ENCODE results near the gene AGO4.
"Not testable (repeated sequence)": the region's sequence is repeated elsewhere in the genome, so short reads cannot be mapped to it uniquely, and the experiment has no call there.

Gene AGO4

GRCh38 chr1:35887508-35887907 lies 79.7 kb downstream of the AGO4 start:
- peaks cover 18% of the 10 kb centered on the region for H4K20me1 ChIP-seq (ENCODE audit: insufficient read depth, low read length)
- H3K9me3 ChIP-seq (ENCODE audit: insufficient read depth, low read length) = no peaks in the 10 kb centered on the region
- TF ChIP-seq EZH2phosphoT487 (IDR thresholded peaks at IDR 0.05; ENCODE audit: low read depth) (no peak), CTCF (IDR thresholded peaks at IDR 0.05; ENCODE audit: low read depth, low read length) (no peak)
- H3K27ac ChIP-seq (ENCODE audit: low read length) = no peak overlapping the region
- H3K27me3 ChIP-seq (ENCODE audit: low read depth, low read length) = no peaks in the 10 kb centered on the region
- no peak overlapping the region for H2AFZ ChIP-seq (ENCODE audit: low read depth, low read length)
- H3K79me2 ChIP-seq (ENCODE audit: low read length) = peaks cover 10% of the 10 kb centered on the region; the same call in 1 of the 2 replicates
- no peak overlapping the region for H3K9ac ChIP-seq (ENCODE audit: low read length)
- H3K36me3 ChIP-seq (replicated peaks; ENCODE audit: low read depth, low read length) = no peaks in the 10 kb centered on the region
- H3K4me3 ChIP-seq (ENCODE audit: low read length) = 0 out of 2 replicates have a peak overlapping the region, but pooled peaks have one; percentile 14
- peak overlapping the region; percentile 59 for H3K4me2 ChIP-seq (ENCODE audit: low read length)
- peaks cover 24% of the 10 kb centered on the region for H3K4me1 ChIP-seq (ENCODE audit: low read length)

DNA sequence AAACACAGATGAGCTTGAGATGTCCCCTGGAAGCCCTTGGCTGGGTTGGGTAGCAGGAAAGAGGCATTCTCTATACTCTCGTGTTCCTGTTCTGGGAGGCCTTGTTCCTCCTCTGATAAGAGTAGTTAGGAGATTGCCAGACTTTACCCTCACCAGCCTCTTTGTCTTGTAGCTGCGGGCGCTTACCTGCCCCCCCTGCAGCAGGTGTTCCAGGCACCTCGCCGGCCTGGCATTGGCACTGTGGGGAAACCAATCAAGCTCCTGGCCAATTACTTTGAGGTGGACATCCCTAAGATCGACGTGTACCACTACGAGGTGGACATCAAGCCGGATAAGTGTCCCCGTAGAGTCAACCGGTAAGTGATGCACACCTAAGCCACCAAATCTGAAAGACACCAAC lies 80.4 kb downstream of the AGO4 start:
- Histone ChIP-seq H2AFZ (ENCODE audit: low read depth, low read length) (no peak overlapping the region), H3K4me2 (ENCODE audit: low read length) (no peak overlapping the region), H3K9ac (ENCODE audit: low read length) (no peak overlapping the region), H3K27ac (ENCODE audit: low read length) (no peak overlapping the region), H3K4me1 (ENCODE audit: low read length) (peaks cover 24% of the 10 kb centered on the region), H3K9me3 (ENCODE audit: insufficient read depth, low read length) (no peaks in the 10 kb centered on the region), H3K27me3 (ENCODE audit: low read depth, low read length) (no peaks in the 10 kb centered on the region), H3K4me3 (ENCODE audit: low read length) (no peak overlapping the region), H4K20me1 (ENCODE audit: insufficient read depth, low read length) (peaks cover 18% of the 10 kb centered on the region), H3K79me2 (ENCODE audit: low read length) (peaks cover 9% of the 10 kb centered on the region; the same call in 1 of the 2 replicates), H3K36me3 (replicated peaks; ENCODE audit: low read depth, low read length) (no peaks in the 10 kb centered on the region)
- no peak for TF ChIP-seq CTCF (IDR thresholded peaks at IDR 0.05; ENCODE audit: low read depth, low read length)
- no peak for TF ChIP-seq EZH2phosphoT487 (IDR thresholded peaks at IDR 0.05; ENCODE audit: low read depth)

DNA sequence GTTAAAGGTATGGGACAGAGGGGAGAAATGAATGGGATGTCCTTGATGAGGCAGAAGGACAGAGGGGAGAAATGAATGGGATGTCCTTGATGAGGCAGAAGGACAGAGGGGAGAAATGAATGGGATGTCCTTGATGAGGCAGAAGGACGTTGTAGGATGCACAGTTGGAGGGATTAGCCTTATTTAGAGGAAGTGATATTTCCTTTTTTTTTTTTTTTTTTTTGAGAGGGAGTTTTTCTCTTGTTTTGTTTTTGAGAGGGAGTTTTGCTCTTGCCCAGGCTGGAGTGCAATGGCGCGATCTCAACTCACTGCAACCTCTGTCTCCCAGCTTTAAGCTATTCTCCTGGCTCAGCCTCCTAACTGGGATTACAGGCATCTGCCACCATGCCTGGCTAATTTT lies 81.2 kb downstream of the AGO4 start:
- not testable (repeated sequence) for H3K27ac ChIP-seq (ENCODE audit: low read length); H3K79me2 ChIP-seq (ENCODE audit: low read length); H3K4me2 ChIP-seq (ENCODE audit: low read length); H3K9ac ChIP-seq (ENCODE audit: low read length); H3K27me3 ChIP-seq (ENCODE audit: low read depth, low read length); H3K4me3 ChIP-seq (ENCODE audit: low read length); H3K9me3 ChIP-seq (ENCODE audit: insufficient read depth, low read length); H3K36me3 ChIP-seq (replicated peaks; ENCODE audit: low read depth, low read length); H2AFZ ChIP-seq (ENCODE audit: low read depth, low read length)
- H4K20me1 ChIP-seq (ENCODE audit: insufficient read depth, low read length) = peaks cover 18% of the 10 kb centered on the region
- peaks cover 26% of the 10 kb centered on the region for H3K4me1 ChIP-seq (ENCODE audit: low read length)

DNA sequence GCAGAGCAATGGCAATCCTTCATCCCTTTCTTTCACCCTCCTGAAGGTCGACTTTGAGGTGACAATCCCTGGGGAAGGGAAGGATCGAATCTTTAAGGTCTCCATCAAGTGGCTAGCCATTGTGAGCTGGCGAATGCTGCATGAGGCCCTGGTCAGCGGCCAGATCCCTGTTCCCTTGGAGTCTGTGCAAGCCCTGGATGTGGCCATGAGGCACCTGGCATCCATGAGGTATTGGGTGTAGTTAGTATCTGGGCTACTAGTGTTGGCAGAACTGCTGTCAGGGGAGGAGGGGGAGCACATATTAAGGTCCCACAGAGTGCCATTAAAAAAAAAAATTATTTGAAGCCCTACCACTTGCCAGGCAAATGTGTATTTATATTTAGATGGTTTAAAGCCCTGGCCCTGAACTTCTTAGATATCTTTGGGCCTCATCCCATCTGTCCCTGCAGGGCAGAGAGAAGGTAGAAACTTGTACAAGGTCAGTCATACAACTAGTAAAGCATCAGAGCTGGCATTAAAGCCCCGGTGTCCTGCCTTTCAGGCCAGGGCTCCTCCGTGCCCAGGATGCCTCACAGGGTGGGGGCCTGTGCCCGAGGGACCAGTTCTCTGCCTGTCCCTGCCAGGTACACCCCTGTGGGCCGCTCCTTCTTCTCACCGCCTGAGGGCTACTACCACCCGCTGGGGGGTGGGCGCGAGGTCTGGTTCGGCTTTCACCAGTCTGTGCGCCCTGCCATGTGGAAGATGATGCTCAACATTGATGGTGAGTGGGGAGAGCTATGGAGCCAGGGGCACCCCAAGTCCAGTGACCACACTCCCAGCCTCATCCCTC lies 85.4 kb downstream of the AGO4 start:
- TF ChIP-seq EZH2phosphoT487 (IDR thresholded peaks at IDR 0.05; ENCODE audit: low read depth) (no peak), CTCF (IDR thresholded peaks at IDR 0.05; ENCODE audit: low read depth, low read length) (no peak)
- H3K9me3 ChIP-seq (ENCODE audit: insufficient read depth, low read length) = no peaks in the 10 kb centered on the region
- H3K4me1 ChIP-seq (ENCODE audit: low read length) = peaks cover 16% of the 10 kb centered on the region
- H3K4me3 ChIP-seq (ENCODE audit: low read length) = no peak overlapping the region
- peak overlapping the region; percentile 50 for H3K27ac ChIP-seq (ENCODE audit: low read length)
- peaks cover 8% of the 10 kb centered on the region for H3K36me3 ChIP-seq (replicated peaks; ENCODE audit: low read depth, low read length)
- H3K4me2 ChIP-seq (ENCODE audit: low read length) = no peak overlapping the region
- H4K20me1 ChIP-seq (ENCODE audit: insufficient read depth, low read length) = no peaks in the 10 kb centered on the region
- H3K9ac ChIP-seq (ENCODE audit: low read length) = no peak overlapping the region
- H2AFZ ChIP-seq (ENCODE audit: low read depth, low read length) = no peak overlapping the region
- H3K79me2 ChIP-seq (ENCODE audit: low read length) = no peaks in the 10 kb centered on the region
- H3K27me3 ChIP-seq (ENCODE audit: low read depth, low read length) = no peaks in the 10 kb centered on the region

Data from OCI-LY3 (cell line).